Chondrocyte (in vitro differentiated cells): ENCODE data around the gene HAS3. TPM values are rescaled to one million over a fixed set of nuclear protein-coding genes. Genes with fewer than 3 reads are reported as not detected.
A peak's percentile ranks its signal among the peaks of the same experiment; 100 is the strongest.

Experiments used
- DNase-seq: peaks from one replicate; pipeline ENCODE4 v3.0.0; 2021; ENCODE audit warnings: mixed read lengths, low spot score
- H3K27ac Mint-ChIP-seq: one replicate; pipeline ENCODE4 v1.8.0; 2021; ENCODE audit warnings: mild to moderate bottlenecking, moderate library complexity, mixed read lengths; ENCODE audit not compliant: unreplicated experiment
- H3K27me3 Mint-ChIP-seq: 2 replicates; pipeline ENCODE4 v1.8.0; 2021; ENCODE audit warnings: low read depth, mixed read lengths
- H3K36me3 Mint-ChIP-seq: 2 replicates; pipeline ENCODE4 v1.8.0; 2021; ENCODE audit warnings: low read depth, mixed read lengths
- H3K4me1 Mint-ChIP-seq: 2 replicates; pipeline ENCODE4 v1.8.0; 2021; ENCODE audit warnings: low read depth, mild to moderate bottlenecking, mixed read lengths
- H3K4me3 Mint-ChIP-seq: one replicate; pipeline ENCODE4 v1.8.0; 2021; ENCODE audit warnings: mild to moderate bottlenecking, moderate library complexity, mixed read lengths; ENCODE audit not compliant: unreplicated experiment
- H3K9me3 Mint-ChIP-seq: 2 replicates; pipeline ENCODE4 v1.8.0; 2021; ENCODE audit warnings: low read depth, mixed read lengths
- total RNA-seq: library from RNA; stranded (reverse); gene quantifications from 3 replicates; pipeline ENCODE4 v1.2.1, GENCODE V29; 2021
- TF ChIP-seq, protein P1 (sequence below): fragments of 200-600 bp; sonication (generic); IDR thresholded peaks from 2 replicates; pipeline ENCODE4 v1.5.0; 2021; ENCODE audit warnings: antibody characterized with exemption, mild to moderate bottlenecking, moderate library complexity

The HAS3 gene
- total RNA-seq, 1 donor from 2014 or later: 1.5 TPM

DNA sequence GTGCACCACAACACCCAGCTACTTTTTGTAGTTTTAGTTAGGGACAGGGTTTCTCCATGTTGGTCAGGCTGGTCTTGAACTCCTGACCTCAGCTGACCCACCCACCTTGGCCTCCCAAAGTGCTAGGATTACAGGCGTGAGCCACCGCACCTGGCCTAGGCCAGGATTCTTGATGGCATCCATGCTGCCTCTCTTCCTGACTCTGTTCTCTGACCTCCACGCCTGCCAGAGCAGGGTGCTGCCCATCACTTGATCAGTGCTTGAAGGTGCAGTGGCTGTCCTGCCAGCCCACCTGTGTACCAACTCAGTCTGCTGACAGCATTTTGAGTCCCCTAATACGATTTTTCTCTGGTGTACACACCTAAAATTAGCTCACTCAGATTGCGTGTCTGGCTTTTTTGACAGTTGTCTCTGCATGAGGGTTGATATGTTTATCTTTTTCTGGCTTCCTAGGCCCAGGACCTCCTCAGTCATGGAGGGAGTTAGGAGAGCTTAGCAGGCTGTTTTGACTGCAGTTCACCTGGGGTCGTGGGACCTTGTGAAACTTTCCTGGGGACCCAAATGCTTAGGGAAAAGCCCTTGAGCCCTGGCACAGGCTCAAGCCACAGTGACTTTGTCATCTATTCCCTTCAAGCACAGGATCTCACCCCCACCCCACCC is 5.9 kb downstream of the HAS3 start:
- TF ChIP-seq, protein P1, sequence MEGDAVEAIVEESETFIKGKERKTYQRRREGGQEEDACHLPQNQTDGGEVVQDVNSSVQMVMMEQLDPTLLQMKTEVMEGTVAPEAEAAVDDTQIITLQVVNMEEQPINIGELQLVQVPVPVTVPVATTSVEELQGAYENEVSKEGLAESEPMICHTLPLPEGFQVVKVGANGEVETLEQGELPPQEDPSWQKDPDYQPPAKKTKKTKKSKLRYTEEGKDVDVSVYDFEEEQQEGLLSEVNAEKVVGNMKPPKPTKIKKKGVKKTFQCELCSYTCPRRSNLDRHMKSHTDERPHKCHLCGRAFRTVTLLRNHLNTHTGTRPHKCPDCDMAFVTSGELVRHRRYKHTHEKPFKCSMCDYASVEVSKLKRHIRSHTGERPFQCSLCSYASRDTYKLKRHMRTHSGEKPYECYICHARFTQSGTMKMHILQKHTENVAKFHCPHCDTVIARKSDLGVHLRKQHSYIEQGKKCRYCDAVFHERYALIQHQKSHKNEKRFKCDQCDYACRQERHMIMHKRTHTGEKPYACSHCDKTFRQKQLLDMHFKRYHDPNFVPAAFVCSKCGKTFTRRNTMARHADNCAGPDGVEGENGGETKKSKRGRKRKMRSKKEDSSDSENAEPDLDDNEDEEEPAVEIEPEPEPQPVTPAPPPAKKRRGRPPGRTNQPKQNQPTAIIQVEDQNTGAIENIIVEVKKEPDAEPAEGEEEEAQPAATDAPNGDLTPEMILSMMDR: no peak
- Mint-ChIP-seq H3K27ac (no peak overlapping the region), H3K36me3 (peaks cover 9% of the 10 kb centered on the region), H3K4me1 (peaks cover 14% of the 10 kb centered on the region), H3K4me3 (no peak overlapping the region), H3K9me3 (no peaks in the 10 kb centered on the region), H3K27me3 (no peaks in the 10 kb centered on the region)
- peak; percentile 49 for DNase-seq

DNA sequence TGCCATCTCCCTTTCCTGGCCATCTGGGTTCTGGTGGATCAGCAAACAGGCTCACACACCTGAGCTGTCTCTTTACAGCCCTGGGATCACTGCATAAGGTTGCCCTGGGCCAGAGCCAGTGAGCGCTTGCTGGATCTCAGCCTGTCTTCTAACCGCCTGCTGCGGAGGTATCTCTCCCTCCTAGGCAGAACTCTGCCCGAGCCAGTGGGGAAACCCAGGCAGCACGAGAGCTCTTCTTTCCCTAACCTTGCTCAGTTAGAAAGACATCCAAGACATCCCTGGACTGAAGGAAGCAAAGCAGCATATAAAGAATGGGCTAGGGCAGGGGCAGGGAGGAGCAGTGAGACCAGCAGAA is 6.4 kb downstream of the HAS3 start:
- Mint-ChIP-seq H3K4me1 (peaks cover 12% of the 10 kb centered on the region), H3K27me3 (no peaks in the 10 kb centered on the region), H3K27ac (no peak overlapping the region), H3K4me3 (no peak overlapping the region), H3K36me3 (peaks cover 9% of the 10 kb centered on the region), H3K9me3 (no peaks in the 10 kb centered on the region)
- TF ChIP-seq, protein P1: no peak
- peak; percentile 51 for DNase-seq

DNA sequence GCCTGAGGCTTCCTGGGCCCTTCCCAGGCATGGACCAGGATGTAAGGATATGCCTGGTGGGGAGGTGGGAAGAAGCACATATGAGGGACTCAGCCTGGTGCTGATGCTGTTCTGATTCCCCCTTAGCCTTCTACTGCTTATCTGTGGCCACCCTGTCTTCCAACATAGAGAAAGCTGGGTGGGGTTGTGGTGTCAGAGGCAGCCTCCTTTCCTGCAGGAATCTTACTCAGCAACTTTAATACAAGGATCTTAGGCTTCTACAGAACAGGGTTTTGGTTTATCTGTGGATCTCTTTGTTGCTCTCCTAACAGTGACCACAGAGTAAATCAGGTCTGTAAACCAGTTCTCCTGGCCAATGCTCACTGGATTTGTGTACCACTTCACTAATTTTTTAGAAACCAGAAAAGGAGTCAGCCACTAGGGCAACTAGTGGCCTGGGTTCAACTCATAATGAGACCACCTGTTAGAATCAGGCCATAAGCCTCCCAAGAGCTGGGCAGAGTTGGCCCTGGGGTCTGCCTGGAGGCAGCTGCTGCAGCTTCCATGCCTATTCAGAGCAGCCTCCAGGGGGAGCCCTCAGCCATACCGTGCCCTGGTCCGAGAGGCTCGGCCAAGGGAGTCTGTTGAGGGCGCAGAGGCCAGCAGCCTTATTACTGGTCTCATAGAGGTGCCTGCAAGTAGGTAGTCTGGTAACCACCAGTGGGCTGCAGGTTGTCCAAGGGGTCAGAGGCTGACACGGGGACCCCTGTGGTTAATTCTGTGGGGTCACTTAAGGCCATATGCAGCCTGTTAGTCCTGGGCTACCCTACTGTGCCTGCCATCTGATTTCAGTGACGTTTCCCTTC is 7.1 kb downstream of the HAS3 start:
- peaks cover 9% of the 10 kb centered on the region for H3K36me3 Mint-ChIP-seq
- peaks cover 7% of the 10 kb centered on the region for H3K4me1 Mint-ChIP-seq
- no peaks in the 10 kb centered on the region for H3K27me3 Mint-ChIP-seq
- no peak overlapping the region for H3K4me3 Mint-ChIP-seq
- TF ChIP-seq, protein P1: peak; percentile 84
- DNase-seq: peak; percentile 84
- no peak overlapping the region for H3K27ac Mint-ChIP-seq
- H3K9me3 Mint-ChIP-seq: no peaks in the 10 kb centered on the region

DNA sequence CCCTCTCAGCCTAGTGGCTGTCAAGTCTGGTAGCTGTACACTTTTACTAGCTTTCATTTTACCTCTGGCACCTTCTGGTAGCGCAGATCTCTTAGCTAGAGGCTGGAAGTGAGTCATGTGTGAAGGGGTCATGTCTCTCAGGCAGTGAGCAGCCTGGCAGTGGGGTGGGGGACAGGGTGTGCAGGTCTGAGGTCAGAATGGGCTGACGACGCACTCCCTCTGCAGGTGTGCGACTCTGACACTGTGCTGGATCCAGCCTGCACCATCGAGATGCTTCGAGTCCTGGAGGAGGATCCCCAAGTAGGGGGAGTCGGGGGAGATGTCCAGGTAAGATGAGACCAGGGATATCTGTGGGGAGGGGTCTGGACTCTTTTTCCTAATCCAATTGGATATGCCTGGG is 7.8 kb downstream of the HAS3 start:
- TF ChIP-seq, protein P1: no peak
- DNase-seq: peak; percentile 52
- peaks cover 13% of the 10 kb centered on the region for H3K36me3 Mint-ChIP-seq
- no peaks in the 10 kb centered on the region for H3K27me3 Mint-ChIP-seq
- H3K27ac Mint-ChIP-seq: no peak overlapping the region
- no peak overlapping the region for H3K4me3 Mint-ChIP-seq
- peaks cover under 1% of the 10 kb centered on the region for H3K4me1 Mint-ChIP-seq
- H3K9me3 Mint-ChIP-seq: no peaks in the 10 kb centered on the region

DNA sequence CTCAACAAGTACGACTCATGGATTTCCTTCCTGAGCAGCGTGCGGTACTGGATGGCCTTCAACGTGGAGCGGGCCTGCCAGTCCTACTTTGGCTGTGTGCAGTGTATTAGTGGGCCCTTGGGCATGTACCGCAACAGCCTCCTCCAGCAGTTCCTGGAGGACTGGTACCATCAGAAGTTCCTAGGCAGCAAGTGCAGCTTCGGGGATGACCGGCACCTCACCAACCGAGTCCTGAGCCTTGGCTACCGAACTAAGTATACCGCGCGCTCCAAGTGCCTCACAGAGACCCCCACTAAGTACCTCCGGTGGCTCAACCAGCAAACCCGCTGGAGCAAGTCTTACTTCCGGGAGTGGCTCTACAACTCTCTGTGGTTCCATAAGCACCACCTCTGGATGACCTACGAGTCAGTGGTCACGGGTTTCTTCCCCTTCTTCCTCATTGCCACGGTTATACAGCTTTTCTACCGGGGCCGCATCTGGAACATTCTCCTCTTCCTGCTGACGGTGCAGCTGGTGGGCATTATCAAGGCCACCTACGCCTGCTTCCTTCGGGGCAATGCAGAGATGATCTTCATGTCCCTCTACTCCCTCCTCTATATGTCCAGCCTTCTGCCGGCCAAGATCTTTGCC is 9.0 kb downstream of the HAS3 start:
- Mint-ChIP-seq H3K27me3 (no peaks in the 10 kb centered on the region), H3K9me3 (no peaks in the 10 kb centered on the region), H3K4me1 (no peaks in the 10 kb centered on the region), H3K36me3 (peaks cover 17% of the 10 kb centered on the region), H3K27ac (no peak overlapping the region), H3K4me3 (no peak overlapping the region)
- peak; percentile 51 for DNase-seq
- TF ChIP-seq, protein P1: no peak
